GM23338 (cell line): ENCODE measurements around the gene SIMC1. TPM values are rescaled to one million over a fixed set of nuclear protein-coding genes. Genes with fewer than 3 reads are reported as not detected.

Experiments used
- ATAC-seq: fragments of 200-7000 bp; cut with Tn5 transposase; 3 replicates; pipeline ENCODE4 v1.9.1; 2020
- DNase-seq: peaks from one replicate; pipeline ENCODE4 v3.0.0-alpha.2; 2015; ENCODE audit warnings: low spot score
- H2AFZ ChIP-seq: fragments of 200-600 bp; sonication (generic); 2 replicates; pipeline ENCODE4 v1.8.0; 2016; ENCODE audit warnings: antibody characterized with exemption, mild to moderate bottlenecking, moderate library complexity
- H3F3A ChIP-seq: fragments of 200-600 bp; sonication (generic); replicated peaks from 2 replicates; pipeline ENCODE4 v1.8.0; 2017; ENCODE audit warnings: antibody characterized with exemption, mixed run types, low read depth
- H3K27ac ChIP-seq: fragments of 200-600 bp; sonication (generic); 2 replicates; pipeline ENCODE4 v1.6.1; 2016; ENCODE audit warnings: low read depth
- H3K27me3 ChIP-seq: fragments of 200-600 bp; sonication (generic); 2 replicates; pipeline ENCODE4 v1.8.0; 2016; ENCODE audit warnings: mild to moderate bottlenecking, mixed run types, moderate library complexity; ENCODE audit not compliant: insufficient read depth
- H3K36me3 ChIP-seq: fragments of 200-600 bp; sonication (generic); 2 replicates; pipeline ENCODE4 v1.8.0; 2016; ENCODE audit warnings: mild to moderate bottlenecking; ENCODE audit not compliant: insufficient read depth
- H3K4me1 ChIP-seq: fragments of 200-600 bp; sonication (generic); 2 replicates; pipeline ENCODE4 v1.8.0; 2016; ENCODE audit warnings: mild to moderate bottlenecking, moderate library complexity; ENCODE audit not compliant: insufficient read depth
- H3K4me2 ChIP-seq: fragments of 200-600 bp; sonication (generic); 2 replicates; pipeline ENCODE4 v1.7.1; 2017; ENCODE audit warnings: mixed run types
- H3K4me3 ChIP-seq: fragments of 200-600 bp; sonication (generic); 2 replicates; pipeline ENCODE4 v1.6.1; 2016; ENCODE audit warnings: mixed run types
- H3K79me2 ChIP-seq: fragments of 200-600 bp; sonication (generic); replicated peaks from 2 replicates; pipeline ENCODE4 v1.8.0; 2017; ENCODE audit warnings: mild to moderate bottlenecking; ENCODE audit not compliant: insufficient read depth
- H3K9me2 ChIP-seq: fragments of 200-600 bp; sonication (generic); 2 replicates; pipeline ENCODE4 v1.8.0; 2017; ENCODE audit not compliant: insufficient read depth
- H4K20me1 ChIP-seq: fragments of 200-600 bp; sonication (generic); replicated peaks from 2 replicates; pipeline ENCODE4 v1.8.0; 2017; ENCODE audit warnings: mild to moderate bottlenecking; ENCODE audit not compliant: insufficient read depth
- H3K27ac Mint-ChIP-seq: 2 replicates; pipeline ENCODE4 v1.8.0; 2020; ENCODE audit warnings: inconsistent platforms, mild to moderate bottlenecking, moderate library complexity, mixed read lengths
- H3K27me3 Mint-ChIP-seq: 3 replicates; pipeline ENCODE4 v1.8.0; 2022; ENCODE audit warnings: low read depth, mild to moderate bottlenecking, moderate library complexity, mixed read lengths, inconsistent platforms; ENCODE audit not compliant: insufficient read depth, poor library complexity
- H3K36me3 Mint-ChIP-seq: 3 replicates; pipeline ENCODE4 v1.8.0; 2021; ENCODE audit warnings: low read depth, mild to moderate bottlenecking, inconsistent platforms, moderate library complexity, mixed read lengths
- H3K4me1 Mint-ChIP-seq: 3 replicates; pipeline ENCODE4 v1.8.0; 2020; ENCODE audit warnings: mild to moderate bottlenecking, inconsistent platforms, mixed read lengths
- H3K4me3 Mint-ChIP-seq: 3 replicates; pipeline ENCODE4 v1.8.0; 2021; ENCODE audit warnings: moderate library complexity, mild to moderate bottlenecking, inconsistent platforms, mixed read lengths
- H3K9me3 Mint-ChIP-seq: 3 replicates; pipeline ENCODE4 v1.8.0; 2020; ENCODE audit warnings: moderate library complexity, mild to moderate bottlenecking, inconsistent platforms, mixed read lengths
- CREB1 ChIP-seq: fragments of 250-450 bp; sonication (Bioruptor Pico); IDR thresholded peaks from 2 replicates; pipeline ENCODE4 v1.5.0; 2020; ENCODE audit warnings: low read depth, mild to moderate bottlenecking, moderate library complexity
- CTCF ChIP-seq, 2 experiments: fragments of 200-600 bp in 1 of 2; sonication (generic) in 1 of 2; conservative IDR thresholded peaks; 2 replicates each; pipeline versions ENCODE4 v1.5.1 to v1.6.1; 2016 to 2017; ENCODE audit warnings: antibody characterized with exemption in 2 of 2, low read depth in 2 of 2, mild to moderate bottlenecking in 2 of 2, moderate library complexity in 1 of 2
- EZH2 ChIP-seq: fragments of 200-600 bp; sonication (generic); IDR thresholded peaks from one replicate; pipeline ENCODE4 v1.8.0; 2017; ENCODE audit warnings: antibody characterized with exemption, mild to moderate bottlenecking, low read depth; ENCODE audit not compliant: unreplicated experiment
- NANOG ChIP-seq: IDR thresholded peaks from 2 replicates; pipeline ENCODE4 v1.6.1; 2016; ENCODE audit warnings: antibody characterized with exemption, borderline replicate concordance
- POLR2AphosphoS5 ChIP-seq: IDR thresholded peaks from 2 replicates; pipeline ENCODE4 v1.6.1; 2016; ENCODE audit warnings: antibody characterized with exemption, low read depth
- ZNF114 ChIP-seq: fragments of 250-450 bp; sonication (Bioruptor Pico); IDR thresholded peaks from 2 replicates; pipeline ENCODE4 v1.5.0; 2020; ENCODE audit warnings: mild to moderate bottlenecking, moderate library complexity
- ZNF331 ChIP-seq: fragments of 250-450 bp; sonication (Bioruptor Pico); IDR thresholded peaks from 2 replicates; pipeline ENCODE4 v1.5.0; 2020; ENCODE audit warnings: low read depth, mild to moderate bottlenecking, moderate library complexity
- ZNF462 ChIP-seq: fragments of 250-450 bp; sonication (Bioruptor Pico); IDR thresholded peaks from 2 replicates; pipeline ENCODE4 v1.5.0; 2020; ENCODE audit warnings: mild to moderate bottlenecking, moderate library complexity
- polyA plus RNA-seq: library from polyadenylated mRNA; unstranded; fragments of >200 nt; fragmentation: Nextera tagmentation; extraction: Ambion mirVana; gene quantifications from 2 replicates; pipeline ENCODE4 v1.2.1, GENCODE V29; 2016
- total RNA-seq: library from RNA; depleted of rRNA; stranded (reverse); fragments of >200 nt; shearing (Covaris generic); gene quantifications from 2 replicates; pipeline ENCODE4 v1.2.3, GENCODE V29; 2014
- TF ChIP-seq, protein P1 (sequence below): IDR thresholded peaks from one replicate; pipeline ENCODE4 v1.6.1; 2018; ENCODE audit warnings: antibody characterized with exemption; ENCODE audit not compliant: unreplicated experiment

SIMC1 gene
- total and polyA plus RNA-seq, 2 experiments from 2014 or later = 9.4 to 14.6 TPM

DNA sequence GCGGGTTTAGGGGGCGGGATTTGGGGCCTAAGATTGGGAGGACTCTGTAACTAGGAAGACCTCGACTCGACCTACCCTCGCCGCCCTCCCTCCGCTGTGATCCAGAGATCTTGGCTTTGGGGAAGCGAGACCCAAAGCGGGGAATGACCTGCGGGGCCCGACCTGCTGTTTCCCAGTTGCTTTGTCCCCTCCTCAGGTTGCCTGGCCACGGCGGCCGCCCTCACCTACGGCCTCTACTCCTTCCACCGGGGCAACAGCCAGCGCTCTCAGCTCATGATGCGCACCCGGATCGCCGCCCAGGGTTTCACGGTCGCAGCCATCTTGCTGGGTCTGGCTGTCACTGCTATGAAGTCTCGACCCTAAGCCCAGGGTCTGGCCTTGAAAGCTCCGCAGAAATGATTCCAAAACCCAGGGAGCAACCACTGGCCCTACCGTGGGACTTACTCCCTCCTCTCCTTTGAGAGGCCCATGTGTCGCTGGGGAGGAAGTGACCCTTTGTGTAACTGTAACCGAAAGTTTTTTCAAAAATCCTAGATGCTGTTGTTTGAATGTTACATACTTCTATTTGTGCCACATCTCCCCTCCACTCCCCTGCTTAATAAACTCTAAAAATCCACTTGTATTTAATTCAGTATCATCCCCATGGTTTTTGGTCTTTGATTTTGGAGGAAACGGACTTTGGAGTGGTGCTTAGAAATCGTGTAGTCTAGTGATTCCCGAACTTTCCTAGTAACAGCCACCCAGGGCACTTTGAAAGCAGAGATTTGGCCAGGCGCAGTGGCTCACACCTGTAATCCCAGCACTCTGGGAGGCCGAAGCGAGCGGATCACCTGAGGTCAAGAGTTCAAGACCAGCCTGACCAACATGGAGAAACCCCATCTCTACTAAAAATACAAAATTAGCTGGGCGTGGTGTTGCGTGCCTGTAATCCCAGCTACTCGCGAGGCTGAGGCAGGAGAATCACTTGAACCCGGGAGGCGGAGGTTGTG lies 151.2 kb downstream of the SIMC1 start:
- no peak for TF ChIP-seq NANOG
- peak; percentile 78 for TF ChIP-seq POLR2AphosphoS5
- no peak for TF ChIP-seq ZNF462 (CRISPR knock-in tag)
- no peak for TF ChIP-seq ZNF331 (CRISPR knock-in tag)
- no peak for TF ChIP-seq EZH2
- no peak for TF ChIP-seq CTCF (conservative IDR thresholded peaks at IDR 0.05; ENCODE audit: low read depth in 2 of 2)
- TF ChIP-seq, protein P1, sequence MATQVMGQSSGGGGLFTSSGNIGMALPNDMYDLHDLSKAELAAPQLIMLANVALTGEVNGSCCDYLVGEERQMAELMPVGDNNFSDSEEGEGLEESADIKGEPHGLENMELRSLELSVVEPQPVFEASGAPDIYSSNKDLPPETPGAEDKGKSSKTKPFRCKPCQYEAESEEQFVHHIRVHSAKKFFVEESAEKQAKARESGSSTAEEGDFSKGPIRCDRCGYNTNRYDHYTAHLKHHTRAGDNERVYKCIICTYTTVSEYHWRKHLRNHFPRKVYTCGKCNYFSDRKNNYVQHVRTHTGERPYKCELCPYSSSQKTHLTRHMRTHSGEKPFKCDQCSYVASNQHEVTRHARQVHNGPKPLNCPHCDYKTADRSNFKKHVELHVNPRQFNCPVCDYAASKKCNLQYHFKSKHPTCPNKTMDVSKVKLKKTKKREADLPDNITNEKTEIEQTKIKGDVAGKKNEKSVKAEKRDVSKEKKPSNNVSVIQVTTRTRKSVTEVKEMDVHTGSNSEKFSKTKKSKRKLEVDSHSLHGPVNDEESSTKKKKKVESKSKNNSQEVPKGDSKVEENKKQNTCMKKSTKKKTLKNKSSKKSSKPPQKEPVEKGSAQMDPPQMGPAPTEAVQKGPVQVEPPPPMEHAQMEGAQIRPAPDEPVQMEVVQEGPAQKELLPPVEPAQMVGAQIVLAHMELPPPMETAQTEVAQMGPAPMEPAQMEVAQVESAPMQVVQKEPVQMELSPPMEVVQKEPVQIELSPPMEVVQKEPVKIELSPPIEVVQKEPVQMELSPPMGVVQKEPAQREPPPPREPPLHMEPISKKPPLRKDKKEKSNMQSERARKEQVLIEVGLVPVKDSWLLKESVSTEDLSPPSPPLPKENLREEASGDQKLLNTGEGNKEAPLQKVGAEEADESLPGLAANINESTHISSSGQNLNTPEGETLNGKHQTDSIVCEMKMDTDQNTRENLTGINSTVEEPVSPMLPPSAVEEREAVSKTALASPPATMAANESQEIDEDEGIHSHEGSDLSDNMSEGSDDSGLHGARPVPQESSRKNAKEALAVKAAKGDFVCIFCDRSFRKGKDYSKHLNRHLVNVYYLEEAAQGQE = no peak
- no peak for TF ChIP-seq ZNF114 (CRISPR knock-in tag)
- TF ChIP-seq CREB1 (CRISPR knock-in tag) = no peak
- Histone ChIP-seq H3K4me2 (peak overlapping the region; percentile 74), H3K27me3 (no peaks in the 10 kb centered on the region), H3K79me2 (peaks cover 33% of the 10 kb centered on the region), H3K9me2 (no peaks in the 10 kb centered on the region), H3K4me1 (peaks cover 9% of the 10 kb centered on the region; the same call in 1 of the 2 replicates), H3F3A (peaks cover 18% of the 10 kb centered on the region; the same call in 1 of the 2 replicates), H2AFZ (no peak overlapping the region), H4K20me1 (peaks cover 12% of the 10 kb centered on the region), H3K36me3 (peaks cover 15% of the 10 kb centered on the region), H3K27ac (peak overlapping the region; percentile 86), H3K4me3 (peak overlapping the region; percentile 67)
- peak; percentile 31 for ATAC-seq
- peak overlapping the region; percentile 100 for H3K27ac Mint-ChIP-seq
- peaks cover 17% of the 10 kb centered on the region for H3K27me3 Mint-ChIP-seq
- peaks cover 16% of the 10 kb centered on the region for H3K4me1 Mint-ChIP-seq
- H3K9me3 Mint-ChIP-seq = no peaks in the 10 kb centered on the region; the same call in 2 of the 3 replicates
- H3K36me3 Mint-ChIP-seq = peaks cover 50% of the 10 kb centered on the region
- H3K4me3 Mint-ChIP-seq = peak overlapping the region; percentile 99
- no peak for DNase-seq
